Kidney (tissue), 14 donors: ENCODE data around the gene ABCG1. TPM values are rescaled to one million over a fixed set of nuclear protein-coding genes. Genes with fewer than 3 reads are reported as not detected.
A peak's percentile ranks its signal among the peaks of the same experiment; 100 is the strongest.

Source experiments
- DNase-seq, 5 donors: peaks; one replicate each; pipeline ENCODE4 v3.0.0-alpha.2; 2013 to 2020
- FAIRE-seq: peaks from 2 replicates; lab custom pipeline; 2012; peaks lifted over from hg19 to GRCh38; lab: Jason Lieb, UNC
- H3K27ac ChIP-seq, 2 donors: one replicate each; pipeline ENCODE4 v1.7.0; 2013; ENCODE audit warnings: low read depth in 2 of 2, low read length in 2 of 2, inconsistent platforms in 1 of 2
- H3K27me3 ChIP-seq: one replicate; pipeline ENCODE4 v1.7.1; 2013; ENCODE audit warnings: low read length, inconsistent platforms; ENCODE audit not compliant: control insufficient read depth, insufficient read depth
- H3K36me3 ChIP-seq, 3 donors: one replicate each; pipeline versions ENCODE4 v1.7.0 to v1.7.1; 2013; ENCODE audit warnings: low read length in 3 of 3, control low read depth in 1 of 3, inconsistent platforms in 1 of 3; ENCODE audit not compliant: insufficient read depth in 3 of 3, control insufficient read depth in 2 of 3
- H3K4me1 ChIP-seq, 3 donors: one replicate each; pipeline versions ENCODE4 v1.7.0 to v1.7.1; 2013; ENCODE audit warnings: low read length in 3 of 3, inconsistent platforms in 1 of 3, low read depth in 1 of 3; ENCODE audit not compliant: control insufficient read depth in 2 of 3, insufficient read depth in 2 of 3
- H3K4me3 ChIP-seq, 3 donors: one replicate each; pipeline versions ENCODE4 v1.7.0 to v1.8.1; 2013; ENCODE audit warnings: low read length in 3 of 3, control low read depth in 1 of 3, inconsistent platforms in 1 of 3
- H3K9ac ChIP-seq, 3 donors: one replicate each; pipeline versions ENCODE4 v1.7.0 to v1.7.1; 2013; ENCODE audit warnings: low read length in 3 of 3, control low read depth in 1 of 3, inconsistent platforms in 1 of 3
- H3K9me3 ChIP-seq, 3 donors: one replicate each; pipeline versions ENCODE4 v1.7.0 to v1.7.1; 2013; ENCODE audit warnings: low read length in 3 of 3, control low read depth in 1 of 3, inconsistent platforms in 1 of 3; ENCODE audit not compliant: control insufficient read depth in 2 of 3, insufficient read depth in 1 of 3
- CTCF ChIP-seq: IDR thresholded peaks from 3 replicates; pipeline ENCODE4 v1.5.1; 2012; ENCODE audit warnings: mild to moderate bottlenecking, moderate library complexity, borderline replicate concordance; ENCODE audit not compliant: insufficient read depth; ENCODE audit errors: extremely low read depth
- intact Hi-C: fragments of 100-400 bp; cut with DNase I; formaldehyde crosslinking; loops from one replicate; pipeline ENCODE4 v1.11.1; 2022
- polyA plus RNA-seq: library from polyadenylated mRNA; stranded (reverse); fragments of 350-450 nt; fragmentation: Illumina TruSeq; extraction: RNeasy Lipid Tissue Mini Kit (QIAGEN cat#74804); gene quantifications from one replicate; pipeline ENCODE4 v1.2.3, GENCODE V29; 2014; ENCODE audit warnings: low read depth, low replicate concordance; ENCODE audit not compliant: insufficient read depth
- total RNA-seq: library from RNA; stranded (reverse); fragmentation: NEBNext Ultra II Directional; extraction: Animal tissue kit (Norgen Biotek cat#: 25700); gene quantifications from one replicate; pipeline ENCODE4 v1.2.1, GENCODE V29; 2021
- donor health status: control.
- donor health status: control.
- donor health status: control.
- donor health status: control.
- donor health status: control.
- donor health status: DM: yes; HTN: yes; CAD: no.
- donor health status: Normal renal cell carcinoma (clear cell type).

The ABCG1 gene
- total and polyA plus RNA-seq, 2 donors from 2014 or later, result 5.6 to 27.6 TPM

GRCh38 chr21:42301371-42302075, 82.6 kb downstream of the ABCG1 start:
- H3K27ac ChIP-seq, result peak overlapping the region in 1 of 2 donors; percentile 76
- no peak overlapping the region for H3K9ac ChIP-seq
- no peak for TF ChIP-seq CTCF
- DNase-seq (peak in 2 of 5 donors; percentile 38 to 72), FAIRE-seq (no peak)
- no peaks in the 10 kb centered on the region for H3K27me3 ChIP-seq
- H3K4me3 ChIP-seq, result no peak overlapping the region
- intact Hi-C loops, result no loop called here
- H3K4me1 ChIP-seq, result no peaks in the 10 kb centered on the region
- H3K9me3 ChIP-seq, result no peaks in the 10 kb centered on the region
- H3K36me3 ChIP-seq, result no peaks in the 10 kb centered on the region

- Histone ChIP-seq H3K27ac (peak overlapping the region; percentile 16 to 76), H3K27me3 (no peaks in the 10 kb centered on the region), H3K9ac (no peak overlapping the region), H3K9me3 (no peaks in the 10 kb centered on the region), H3K36me3 (no peaks in the 10 kb centered on the region), H3K4me3 (no peak overlapping the region), H3K4me1 (no peaks in the 10 kb centered on the region)
- TF ChIP-seq CTCF, result no peak
- DNase-seq (peak in 4 of 5 donors; percentile 33 to 45 (median 35)), FAIRE-seq (no peak)
- intact Hi-C loops, result no loop called here
Measured at GRCh38 chr21:42302076-42302650, 83.2 kb downstream of the ABCG1 start.

GRCh38 chr21:42302794-42303193, 83.9 kb downstream of the ABCG1 start:
- Histone ChIP-seq H3K9me3 (no peaks in the 10 kb centered on the region), H3K9ac (no peak overlapping the region), H3K4me1 (no peaks in the 10 kb centered on the region), H3K27me3 (no peaks in the 10 kb centered on the region), H3K36me3 (no peaks in the 10 kb centered on the region), H3K4me3 (no peak overlapping the region), H3K27ac (peak overlapping the region in 1 of 2 donors; percentile 16)
- no peak for TF ChIP-seq CTCF
- DNase-seq, result peak in 1 of 5 donors; percentile 26
- FAIRE-seq, result no peak
- intact Hi-C loops, result no loop called here
